RWPE2 (cell line): ENCODE results near the gene SERAC1.
A peak's percentile ranks its signal among the peaks of the same experiment; 100 is the strongest.

Source experiments
- ATAC-seq: fragments of 200-7000 bp; cut with Tn5 transposase; 3 replicates; pipeline ENCODE4 v1.9.1; 2021; ENCODE audit warnings: low read depth
- DNase-seq: peaks from one replicate; pipeline ENCODE4 v3.0.0-alpha.2; 2020; ENCODE audit warnings: low spot score
- H3K27ac ChIP-seq: fragments of 450-650 bp; 2 replicates; pipeline ENCODE4 v1.5.1; 2017; ENCODE audit warnings: mild to moderate bottlenecking; ENCODE audit not compliant: poor library complexity, severe bottlenecking
- H3K27me3 ChIP-seq: fragments of 250-450 bp; sonication (Bioruptor Pico); 2 replicates; pipeline ENCODE4 v1.5.1; 2021; ENCODE audit warnings: mild to moderate bottlenecking, moderate library complexity; ENCODE audit not compliant: insufficient read depth, poor library complexity, severe bottlenecking
- H3K36me3 ChIP-seq: fragments of 250-450 bp; sonication (Bioruptor Pico); 2 replicates; pipeline ENCODE4 v1.5.1; 2020; ENCODE audit warnings: low read depth, mild to moderate bottlenecking, moderate library complexity
- H3K4me1 ChIP-seq: fragments of 250-450 bp; sonication (Bioruptor Pico); 2 replicates; pipeline ENCODE4 v1.5.1; 2021; ENCODE audit warnings: mild to moderate bottlenecking, moderate library complexity; ENCODE audit not compliant: insufficient read depth, poor library complexity, severe bottlenecking
- H3K4me3 ChIP-seq: fragments of 250-450 bp; sonication (Bioruptor Pico); 2 replicates; pipeline ENCODE4 v1.5.1; 2021; ENCODE audit warnings: mild to moderate bottlenecking, moderate library complexity; ENCODE audit not compliant: severe bottlenecking
- H3K9me3 ChIP-seq: fragments of 250-450 bp; sonication (Bioruptor Pico); 2 replicates; pipeline ENCODE4 v1.5.1; 2021; ENCODE audit warnings: mild to moderate bottlenecking, moderate library complexity; ENCODE audit not compliant: severe bottlenecking
- CTCF ChIP-seq: fragments of 450-650 bp; IDR thresholded peaks from one replicate; pipeline ENCODE4 v1.5.1; 2017; ENCODE audit warnings: mild to moderate bottlenecking, moderate library complexity; ENCODE audit not compliant: poor library complexity, severe bottlenecking

SERAC1 gene

GRCh38 chr6:158072083-158072721 lies 95.9 kb downstream of the SERAC1 start:
- ATAC-seq (peak; percentile 24; the same call in 1 of the 3 replicates), DNase-seq (no peak)
- peak; percentile 87 for TF ChIP-seq CTCF
- no peak overlapping the region for H3K27ac ChIP-seq
- peaks cover 25% of the 10 kb centered on the region for H3K36me3 ChIP-seq
- H3K27me3 ChIP-seq: no peaks in the 10 kb centered on the region
- H3K4me3 ChIP-seq: no peak overlapping the region
- peaks cover 21% of the 10 kb centered on the region for H3K4me1 ChIP-seq
- no peaks in the 10 kb centered on the region for H3K9me3 ChIP-seq

GRCh38 chr6:158071121-158072082 lies 96.7 kb downstream of the SERAC1 start:
- DNase-seq: no peak
- no peak overlapping the region for H3K27ac ChIP-seq
- H3K36me3 ChIP-seq: peaks cover 29% of the 10 kb centered on the region
- no peaks in the 10 kb centered on the region for H3K9me3 ChIP-seq
- no peak for TF ChIP-seq CTCF
- H3K4me3 ChIP-seq: no peak overlapping the region
- peaks cover 21% of the 10 kb centered on the region for H3K4me1 ChIP-seq
- H3K27me3 ChIP-seq: no peaks in the 10 kb centered on the region
- ATAC-seq: no peak

GRCh38 chr6:158070513-158070912 lies 97.5 kb downstream of the SERAC1 start:
- Histone ChIP-seq H3K36me3 (peaks cover 24% of the 10 kb centered on the region), H3K9me3 (no peaks in the 10 kb centered on the region), H3K27ac (peak overlapping the region; percentile 64), H3K27me3 (no peaks in the 10 kb centered on the region), H3K4me1 (peaks cover 21% of the 10 kb centered on the region), H3K4me3 (no peak overlapping the region)
- TF ChIP-seq CTCF: no peak
- no peak for ATAC-seq
- DNase-seq: no peak

GRCh38 chr6:158069800-158070195 lies 98.3 kb downstream of the SERAC1 start:
- no peak for TF ChIP-seq CTCF
- ATAC-seq (no peak), DNase-seq (no peak)
- Histone ChIP-seq H3K27ac (peak overlapping the region; percentile 64), H3K27me3 (no peaks in the 10 kb centered on the region), H3K36me3 (peaks cover 24% of the 10 kb centered on the region), H3K9me3 (no peaks in the 10 kb centered on the region), H3K4me1 (peaks cover 21% of the 10 kb centered on the region), H3K4me3 (no peak overlapping the region)
